ENCODE measurements around the gene MAPKAP1.

MAPKAP1 gene

GRCh38 chr9:125549465-125549871, 157.5 kb downstream of the MAPKAP1 start:
- DNase-seq (ENCODE audit: low read depth): no peak
- H3K4me3 ChIP-seq (ENCODE audit: low read depth, low read length): no peak overlapping the region

- DNase-seq (ENCODE audit: low read depth): no peak
- no peak overlapping the region for H3K4me3 ChIP-seq (ENCODE audit: low read depth, low read length)
Observed at GRCh38 chr9:125549039-125549438, 158.0 kb downstream of the MAPKAP1 start.

GRCh38 chr9:125548141-125548540, 158.9 kb downstream of the MAPKAP1 start:
- DNase-seq (ENCODE audit: low read depth): no peak
- no peak overlapping the region for H3K4me3 ChIP-seq (ENCODE audit: low read depth, low read length)

- no peak for DNase-seq (ENCODE audit: low read depth)
- no peak overlapping the region for H3K4me3 ChIP-seq (ENCODE audit: low read depth, low read length)
Observed at GRCh38 chr9:125547368-125547767, 159.6 kb downstream of the MAPKAP1 start.

GRCh38 chr9:125545845-125546244, 161.2 kb downstream of the MAPKAP1 start:
- no peak for DNase-seq (ENCODE audit: low read depth)
- H3K4me3 ChIP-seq (ENCODE audit: low read depth, low read length): no peak overlapping the region

GRCh38 chr9:125544988-125545651, 161.9 kb downstream of the MAPKAP1 start:
- DNase-seq (ENCODE audit: low read depth): peak; percentile 59

GRCh38 chr9:125544484-125544883, 162.5 kb downstream of the MAPKAP1 start:
- no peak overlapping the region for H3K4me3 ChIP-seq (ENCODE audit: low read depth, low read length)
- no peak for DNase-seq (ENCODE audit: low read depth)

More at GRCh38 chr9:125544988-125545651, 161.9 kb downstream of the MAPKAP1 start:
- H3K4me3 ChIP-seq (ENCODE audit: low read depth, low read length): no peak overlapping the region

GRCh38 chr9:125541840-125542243, 165.2 kb downstream of the MAPKAP1 start:
- H3K4me3 ChIP-seq (ENCODE audit: low read depth, low read length): no peak overlapping the region
- no peak for DNase-seq (ENCODE audit: low read depth)

GRCh38 chr9:125540497-125540896, 166.5 kb downstream of the MAPKAP1 start:
- H3K4me3 ChIP-seq (ENCODE audit: low read depth, low read length): no peak overlapping the region
- no peak for DNase-seq (ENCODE audit: low read depth)

- peak; percentile 78 for DNase-seq (ENCODE audit: low read depth)
- no peak overlapping the region for H3K4me3 ChIP-seq (ENCODE audit: low read depth, low read length)
Observed at GRCh38 chr9:125538092-125538473, 168.9 kb downstream of the MAPKAP1 start.

GRCh38 chr9:125537442-125538091, 169.4 kb downstream of the MAPKAP1 start:
- H3K4me3 ChIP-seq (ENCODE audit: low read depth, low read length): no peak overlapping the region
- DNase-seq (ENCODE audit: low read depth): no peak

- DNase-seq (ENCODE audit: low read depth): no peak
- H3K4me3 ChIP-seq (ENCODE audit: low read depth, low read length): no peak overlapping the region
Observed at GRCh38 chr9:125536776-125537175, 170.2 kb downstream of the MAPKAP1 start.

GRCh38 chr9:125536167-125536772, 170.7 kb downstream of the MAPKAP1 start:
- no peak for DNase-seq (ENCODE audit: low read depth)

GRCh38 chr9:125534971-125535701, 171.9 kb downstream of the MAPKAP1 start:
- no peak for DNase-seq (ENCODE audit: low read depth)
- H3K4me3 ChIP-seq (ENCODE audit: low read depth, low read length): no peak overlapping the region

More at GRCh38 chr9:125536167-125536772, 170.7 kb downstream of the MAPKAP1 start:
- no peak overlapping the region for H3K4me3 ChIP-seq (ENCODE audit: low read depth, low read length)

- no peak overlapping the region for H3K4me3 ChIP-seq (ENCODE audit: low read depth, low read length)
- DNase-seq (ENCODE audit: low read depth): no peak
Observed at GRCh38 chr9:125532812-125533594, 174.0 kb downstream of the MAPKAP1 start.

GRCh38 chr9:125532412-125532811, 174.6 kb downstream of the MAPKAP1 start:
- no peak for DNase-seq (ENCODE audit: low read depth)
- H3K4me3 ChIP-seq (ENCODE audit: low read depth, low read length): no peak overlapping the region

GRCh38 chr9:125529589-125530515, 177.2 kb downstream of the MAPKAP1 start:
- DNase-seq (ENCODE audit: low read depth): no peak
- no peak overlapping the region for H3K4me3 ChIP-seq (ENCODE audit: low read depth, low read length)

- no peak for DNase-seq (ENCODE audit: low read depth)
- H3K4me3 ChIP-seq (ENCODE audit: low read depth, low read length): no peak overlapping the region
Observed at GRCh38 chr9:125529107-125529506, 177.9 kb downstream of the MAPKAP1 start.
